Smooth muscle cell of the brain vasculature (primary cell): ENCODE results near the gene TMEM80.

Experiments
- DNase-seq: peaks from one replicate; pipeline ENCODE4 v3.0.0-alpha.2; 2012; ENCODE audit warnings: low read depth, low spot score

Gene TMEM80

GRCh38 chr11:699116-699508, 3.5 kb downstream of the TMEM80 start:
- no peak for DNase-seq

- DNase-seq, result no peak
Measured at GRCh38 chr11:699753-700152, 4.1 kb downstream of the TMEM80 start.

- no peak for DNase-seq
Measured at GRCh38 chr11:701741-702461, 6.3 kb downstream of the TMEM80 start.

- DNase-seq, result no peak
Measured at GRCh38 chr11:702462-703461, 7.1 kb downstream of the TMEM80 start.

DNA sequence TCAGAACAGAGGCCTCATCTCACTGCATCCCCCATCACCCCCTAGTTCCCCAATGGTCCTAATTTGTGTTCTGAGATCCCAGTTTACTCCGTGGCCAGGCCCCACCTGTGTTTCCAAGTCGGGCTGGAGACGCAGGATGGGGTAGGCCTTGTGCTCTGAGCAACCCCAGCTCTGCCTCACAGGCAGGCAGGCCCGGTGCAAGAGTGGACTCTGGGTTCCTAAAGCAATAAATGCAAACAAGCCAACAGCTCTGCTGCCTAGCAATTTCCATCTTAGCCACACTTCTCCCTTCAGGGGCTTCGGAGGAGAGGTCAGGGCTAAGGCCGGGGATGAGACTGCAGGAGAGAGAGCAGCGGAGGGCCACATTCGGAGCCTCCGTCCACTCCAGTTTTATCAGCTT, 7.9 kb downstream of the TMEM80 start:
- DNase-seq, result no peak

GRCh38 chr11:704228-704674, 8.6 kb downstream of the TMEM80 start:
- DNase-seq, result no peak

DNA sequence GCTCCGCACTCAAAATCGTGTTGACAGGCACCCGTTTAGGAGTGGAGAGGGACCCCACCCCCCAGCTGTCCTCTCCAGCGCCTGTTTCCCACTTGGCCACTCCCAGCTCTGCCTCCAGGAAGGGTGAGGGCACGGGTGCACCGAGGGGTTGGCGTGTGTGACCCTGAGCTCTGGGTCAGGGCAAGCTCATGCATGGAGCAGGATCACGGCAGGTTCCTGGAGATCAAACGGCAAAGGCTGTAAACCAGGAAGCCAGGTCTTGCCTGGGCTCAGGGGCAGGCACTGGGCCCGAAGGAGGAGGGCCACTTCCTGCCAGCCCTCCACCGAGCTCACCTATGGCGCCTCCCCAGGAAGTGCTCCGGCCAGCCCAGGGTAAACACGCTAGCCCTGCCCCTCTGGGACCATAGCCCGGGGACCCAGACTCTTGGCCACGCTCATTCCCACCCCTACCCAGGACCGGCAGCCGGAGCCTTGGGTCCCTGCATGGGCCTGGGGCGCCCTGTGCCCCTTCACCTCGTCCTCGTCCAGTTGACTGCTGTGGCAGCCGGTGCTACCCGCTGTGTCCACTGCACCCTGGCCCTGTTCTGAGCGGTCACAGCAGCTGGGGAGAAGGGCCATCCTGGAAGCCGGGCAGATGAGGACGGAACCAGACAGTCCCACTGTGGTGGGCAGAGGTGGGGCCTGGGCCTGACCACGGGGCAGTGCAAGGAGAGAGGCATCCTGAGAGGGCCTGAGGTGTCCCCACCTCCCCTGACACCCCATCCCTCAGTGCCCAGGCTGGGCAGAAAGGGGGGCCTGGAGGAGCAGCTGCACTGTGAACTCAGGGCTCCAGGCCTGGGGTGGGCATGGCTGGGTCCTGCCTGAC, 9.4 kb downstream of the TMEM80 start:
- DNase-seq, result no peak

- no peak for DNase-seq
Measured at GRCh38 chr11:705646-706438, 10.2 kb downstream of the TMEM80 start, which contains the start of gene EPS8L2. Gene EPS8L2, plus strand, starts transcription at chr11:706231. Its CDS starts 3,177 bp downstream, at chr11:709408.

DNA sequence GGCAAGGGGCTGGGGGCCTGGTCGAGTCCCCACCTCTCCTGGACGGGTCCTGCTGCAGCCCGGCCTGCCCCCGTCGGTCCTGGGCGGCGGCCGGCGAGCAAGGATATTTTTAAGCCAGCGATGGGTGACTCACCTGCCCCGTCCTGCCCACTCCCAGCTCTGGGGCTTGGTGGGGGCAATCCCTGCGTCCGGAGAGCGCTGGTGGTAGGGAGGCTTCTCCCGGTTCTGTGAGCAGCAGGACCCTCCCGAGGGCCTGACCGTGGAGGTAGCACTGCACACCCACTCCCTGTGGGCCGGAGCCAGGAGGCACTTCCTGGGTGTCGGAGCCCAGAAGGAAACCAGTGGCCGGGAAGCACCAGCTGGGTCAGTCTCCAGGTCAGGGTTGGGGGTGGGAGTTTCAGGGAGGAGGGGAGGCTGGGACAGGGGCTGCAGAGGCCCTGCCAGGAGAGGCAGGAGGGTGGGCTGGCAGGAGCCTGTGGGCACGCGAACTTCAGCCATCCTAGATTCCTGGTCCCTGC, 10.9 kb downstream of the TMEM80 start:
- no peak for DNase-seq

GRCh38 chr11:706957-707816, 11.6 kb downstream of the TMEM80 start:
- DNase-seq, result no peak

- DNase-seq, result no peak
Measured at GRCh38 chr11:707817-708420, 12.3 kb downstream of the TMEM80 start.

DNA sequence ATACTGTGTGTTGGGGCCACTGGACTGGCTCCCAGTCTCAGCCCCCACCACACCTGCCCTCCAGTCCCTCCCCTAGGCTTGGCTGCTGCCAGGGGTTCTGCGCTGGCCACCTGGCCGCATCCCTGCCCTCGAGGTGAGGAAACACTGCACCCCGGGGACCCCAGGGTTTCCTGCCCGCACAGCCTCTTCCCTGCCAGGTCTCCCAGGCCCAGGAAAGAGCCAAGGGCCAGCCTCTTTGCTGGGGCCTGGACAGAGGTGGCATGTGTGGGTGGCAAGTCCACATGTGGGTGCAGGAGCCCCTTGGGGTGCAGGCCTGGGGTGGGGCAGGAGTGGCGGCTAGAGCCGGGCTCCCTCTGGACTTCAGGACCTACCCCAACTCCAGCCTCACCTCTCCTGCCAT, 12.9 kb downstream of the TMEM80 start:
- no peak for DNase-seq

DNA sequence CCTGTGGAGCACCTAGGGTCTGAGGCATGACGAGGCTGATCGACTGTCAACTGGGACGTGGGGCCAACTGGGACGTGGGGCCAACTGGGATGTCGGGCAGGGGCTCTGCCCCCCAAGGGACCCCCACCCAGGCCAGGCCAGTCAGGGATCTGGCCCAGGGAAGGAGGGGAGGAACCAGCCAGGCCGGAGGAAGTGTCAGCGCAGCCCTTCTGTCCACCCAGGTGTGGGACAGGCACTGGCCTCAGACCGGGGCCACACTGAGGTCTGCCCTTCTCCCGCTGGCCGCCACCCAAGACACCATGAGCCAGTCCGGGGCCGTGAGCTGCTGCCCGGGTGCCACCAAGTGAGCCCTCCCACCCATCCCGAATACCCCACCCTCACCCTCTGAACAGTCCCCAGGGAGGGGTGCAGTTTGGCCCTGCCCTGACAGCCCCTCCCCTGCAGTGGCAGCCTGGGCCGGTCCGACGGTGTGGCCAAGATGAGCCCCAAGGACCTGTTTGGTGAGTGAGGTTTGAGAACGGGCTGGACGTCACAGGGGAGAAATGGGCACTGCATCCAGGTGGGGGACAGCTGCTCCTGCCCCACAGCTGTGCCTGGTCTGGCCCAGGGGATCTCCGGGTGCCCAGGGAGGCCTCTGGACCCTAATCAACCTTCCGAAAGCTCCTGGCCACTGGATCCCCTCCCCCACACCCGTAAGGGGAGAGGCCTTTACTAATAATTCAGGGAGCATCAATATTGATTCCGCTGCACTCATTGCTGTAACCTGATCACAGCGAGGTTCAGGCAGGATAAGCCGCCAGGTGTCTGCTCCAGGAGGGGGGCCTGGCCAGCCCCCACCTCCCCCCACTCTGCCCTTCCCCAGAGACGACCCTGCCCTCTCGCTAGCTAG, 13.7 kb downstream of the TMEM80 start:
- DNase-seq, result no peak

DNA sequence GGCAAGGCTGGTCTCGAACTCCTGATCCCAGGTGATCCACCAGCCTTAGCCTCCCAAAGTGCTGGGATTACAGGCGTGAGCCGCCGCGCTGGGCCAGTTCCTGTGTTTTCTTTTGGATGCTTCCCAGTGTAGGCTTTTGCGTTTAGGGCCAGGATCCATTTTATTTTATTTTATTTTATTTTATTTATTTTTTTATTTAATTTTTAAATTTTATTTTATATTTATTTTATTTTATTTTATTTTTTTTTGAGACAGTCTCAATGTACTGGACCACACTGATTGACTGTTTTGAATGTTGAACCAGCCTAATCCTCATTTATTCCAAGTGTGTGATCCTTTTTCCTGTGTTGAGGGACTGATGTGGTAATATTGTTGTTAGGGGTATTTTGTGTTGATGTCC, 18.8 kb downstream of the TMEM80 start:
- DNase-seq, result no peak

- no peak for DNase-seq
Measured at GRCh38 chr11:719214-720016, 23.8 kb downstream of the TMEM80 start.

GRCh38 chr11:720017-720641, 24.5 kb downstream of the TMEM80 start:
- DNase-seq, result no peak
